IMR-90 (cell line): ENCODE data around the gene VASN. TPM values are rescaled to one million over a fixed set of nuclear protein-coding genes. Genes with fewer than 3 reads are reported as not detected.
"Not testable (repeated sequence)": the region's sequence is repeated elsewhere in the genome, so short reads cannot be mapped to it uniquely, and the experiment has no call there.

Experiments used
- ATAC-seq: fragments of 200-7000 bp; cut with Tn5 transposase; 2 replicates; pipeline ENCODE4 v1.9.1; 2020; ENCODE audit warnings: low read depth, mild to moderate bottlenecking, moderate library complexity
- BruUV-seq: library from RNA; stranded (reverse); fragments of 400-500 nt; replicated peaks from 2 replicates; lab custom pipeline; 2021; lab: Mats Ljungman, UMichigan
- CTCF ChIA-PET: fragments of 300-600 bp; formaldehyde crosslinking; extraction: SDS; loops from one replicate; lab custom pipeline; 2021; ENCODE audit warnings: antibody characterized with exemption; lab: Yijun Ruan, JAX
- POLR2A ChIA-PET: fragments of 300-600 bp; sonication (Branson Sonifier 250); formaldehyde crosslinking; loops from one replicate; lab custom pipeline; 2022; ENCODE audit warnings: antibody characterized with exemption; ENCODE audit not compliant: unreplicated experiment; lab: Charles Lee
- DNase-seq: peaks from one replicate; pipeline ENCODE4 v3.0.0; 2013
- H2AFZ ChIP-seq: replicated peaks from 2 replicates; pipeline ENCODE3; 2013; ENCODE audit warnings: low read length, mild to moderate bottlenecking; ENCODE audit not compliant: poor library complexity
- H2AK5ac ChIP-seq: 2 replicates; pipeline ENCODE4 v1.6.1; 2013; ENCODE audit warnings: low read depth, low read length, inconsistent platforms
- H2AK9ac ChIP-seq: replicated peaks from 2 replicates; pipeline ENCODE3; 2013; ENCODE audit warnings: mild to moderate bottlenecking, low read depth, low read length, moderate library complexity; ENCODE audit not compliant: poor library complexity
- H2BK120ac ChIP-seq: 2 replicates; pipeline ENCODE4 v1.6.1; 2013; ENCODE audit warnings: low read depth, low read length, inconsistent platforms
- H2BK15ac ChIP-seq: 3 replicates; pipeline ENCODE4 v1.6.1; 2013; ENCODE audit warnings: low read depth, low read length, inconsistent platforms
- H2BK20ac ChIP-seq: 2 replicates; pipeline ENCODE4 v1.6.1; 2013; ENCODE audit warnings: low read depth, mild to moderate bottlenecking, inconsistent platforms, low read length, moderate library complexity
- H2BK5ac ChIP-seq: 2 replicates; pipeline ENCODE4 v1.6.1; 2013; ENCODE audit warnings: mild to moderate bottlenecking, low read depth, low read length, inconsistent platforms; ENCODE audit not compliant: poor library complexity, severe bottlenecking
- H3K14ac ChIP-seq: replicated peaks from 2 replicates; pipeline ENCODE4 v1.6.1; 2013; ENCODE audit warnings: low read depth, low read length, inconsistent platforms
- H3K18ac ChIP-seq: 2 replicates; pipeline ENCODE4 v1.6.1; 2013; ENCODE audit warnings: low read depth, low read length, control low read depth
- H3K23ac ChIP-seq: 2 replicates; pipeline ENCODE4 v1.6.1; 2013; ENCODE audit warnings: low read depth, low read length, inconsistent platforms
- H3K27ac ChIP-seq: 2 replicates; pipeline ENCODE4 v1.5.1; 2013; ENCODE audit warnings: mild to moderate bottlenecking, control low read depth, low read length; ENCODE audit not compliant: insufficient read depth
- H3K27me3 ChIP-seq: 2 replicates; pipeline ENCODE4 v1.6.1; 2013; ENCODE audit warnings: low read length; ENCODE audit not compliant: control insufficient read depth, insufficient read depth
- H3K36me3 ChIP-seq: 2 replicates; pipeline ENCODE4 v1.6.1; 2013; ENCODE audit warnings: low read length, mixed read lengths; ENCODE audit not compliant: control insufficient read depth, insufficient read depth
- H3K4ac ChIP-seq: 2 replicates; pipeline ENCODE4 v1.6.1; 2013; ENCODE audit warnings: low read depth, low read length, inconsistent platforms
- H3K4me1 ChIP-seq: 2 replicates; pipeline ENCODE4 v1.6.1; 2013; ENCODE audit warnings: low read length, mixed read lengths; ENCODE audit not compliant: control insufficient read depth, insufficient read depth
- H3K4me2 ChIP-seq: 2 replicates; pipeline ENCODE4 v1.6.1; 2013; ENCODE audit warnings: low read depth, mild to moderate bottlenecking, control low read depth, low read length, moderate library complexity
- H3K4me3 ChIP-seq: 2 replicates; pipeline ENCODE4 v1.5.1; 2013; ENCODE audit warnings: low read depth, mild to moderate bottlenecking, control low read depth, low read length, moderate library complexity; ENCODE audit not compliant: insufficient read depth
- H3K56ac ChIP-seq: 2 replicates; pipeline ENCODE4 v1.6.1; 2013; ENCODE audit warnings: low read length, inconsistent platforms; ENCODE audit not compliant: insufficient read depth; ENCODE audit errors: extremely low read depth
- H3K79me1 ChIP-seq, 2 experiments: 2 replicates each; pipeline ENCODE4 v1.6.1; 2013; ENCODE audit warnings: low read length in 2 of 2, inconsistent platforms in 1 of 2, low read depth in 1 of 2
- H3K9ac ChIP-seq: 2 replicates; pipeline ENCODE4 v1.6.1; 2013; ENCODE audit warnings: low read depth, low read length, control low read depth
- H3K9me1 ChIP-seq: 2 replicates; pipeline ENCODE4 v1.6.1; 2013; ENCODE audit warnings: low read length, inconsistent platforms; ENCODE audit not compliant: insufficient read depth
- H3K9me3 ChIP-seq: 2 replicates; pipeline ENCODE4 v1.6.1; 2013; ENCODE audit warnings: low read length; ENCODE audit not compliant: control insufficient read depth, insufficient read depth
- H4K20me1 ChIP-seq: 2 replicates; pipeline ENCODE4 v1.6.1; 2013; ENCODE audit warnings: low read length, inconsistent platforms; ENCODE audit not compliant: insufficient read depth
- H4K5ac ChIP-seq: 2 replicates; pipeline ENCODE4 v1.6.1; 2013; ENCODE audit warnings: mild to moderate bottlenecking, low read depth, low read length, control low read depth
- H4K8ac ChIP-seq, 2 experiments: 2 replicates each; pipeline ENCODE4 v1.6.1; 2013; ENCODE audit warnings: low read depth in 2 of 2, low read length in 2 of 2, control low read depth in 1 of 2, inconsistent platforms in 1 of 2
- H4K91ac ChIP-seq: 2 replicates; pipeline ENCODE4 v1.6.1; 2013; ENCODE audit warnings: low read depth, low read length, inconsistent platforms; ENCODE audit not compliant: insufficient read depth
- RCOR1 ChIP-seq: IDR thresholded peaks from 2 replicates; pipeline ENCODE4 v1.6.1; 2012; ENCODE audit warnings: mild to moderate bottlenecking, low read length, improper control_type of control experiment; ENCODE audit not compliant: insufficient replicate concordance
- SMC3 ChIP-seq: fragments of 150-350 bp; IDR thresholded peaks from 2 replicates; pipeline ENCODE4 v1.6.1; 2016; ENCODE audit warnings: low read depth, mild to moderate bottlenecking, antibody characterized with exemption, low read length, moderate library complexity
- WGBS, 2 experiments: methylation state at CpG; one replicate each; pipeline versions ENCODE4 v1.1.5 to v1.1.7; 2013; ENCODE audit warnings: missing lambda C conversion rate in 2 of 2; ENCODE audit not compliant: insufficient read length in 1 of 2; ENCODE audit errors: extremely low coverage in 2 of 2; 5-methylcytosine and 5-hydroxymethylcytosine counted together
- dilution Hi-C: fragments of 300-500 bp; cut with HindIII; formaldehyde crosslinking; loops from one replicate; pipeline ENCODE4 v1.14.3; 2018; ENCODE audit warnings: low sequenced_read_pairs; ENCODE audit not compliant: unreplicated experiment
- in situ Hi-C: fragments of 300-500 bp; cut with MboI; formaldehyde crosslinking; loops from 3 replicates; pipeline ENCODE4 v1.14.3; 2019; ENCODE audit warnings: low sequenced_read_pairs, inconsistent platforms, mixed read lengths
- intact Hi-C: fragments of 100-400 bp; cut with micrococcal nuclease; formaldehyde crosslinking; loops from 2 replicates; pipeline ENCODE4 v1.10.0; 2022
- polyA plus RNA-seq, 3 experiments: library from polyadenylated mRNA; depleted of rRNA; stranded (reverse); fragments of >200 nt; gene quantifications; 2 replicates each; pipeline ENCODE4 v1.2.3, GENCODE V29; 2012; ENCODE audit warnings: low replicate concordance in 1 of 3
- total RNA-seq: library from RNA; depleted of rRNA; stranded (reverse); fragments of >200 nt; gene quantifications from 2 replicates; pipeline ENCODE4 v1.2.3, GENCODE V29; 2012

The VASN gene
- total and polyA plus RNA-seq, 2 of the 4 experiments (the other 2 are of a cell fraction) = 9.3 to 87.2 TPM

DNA sequence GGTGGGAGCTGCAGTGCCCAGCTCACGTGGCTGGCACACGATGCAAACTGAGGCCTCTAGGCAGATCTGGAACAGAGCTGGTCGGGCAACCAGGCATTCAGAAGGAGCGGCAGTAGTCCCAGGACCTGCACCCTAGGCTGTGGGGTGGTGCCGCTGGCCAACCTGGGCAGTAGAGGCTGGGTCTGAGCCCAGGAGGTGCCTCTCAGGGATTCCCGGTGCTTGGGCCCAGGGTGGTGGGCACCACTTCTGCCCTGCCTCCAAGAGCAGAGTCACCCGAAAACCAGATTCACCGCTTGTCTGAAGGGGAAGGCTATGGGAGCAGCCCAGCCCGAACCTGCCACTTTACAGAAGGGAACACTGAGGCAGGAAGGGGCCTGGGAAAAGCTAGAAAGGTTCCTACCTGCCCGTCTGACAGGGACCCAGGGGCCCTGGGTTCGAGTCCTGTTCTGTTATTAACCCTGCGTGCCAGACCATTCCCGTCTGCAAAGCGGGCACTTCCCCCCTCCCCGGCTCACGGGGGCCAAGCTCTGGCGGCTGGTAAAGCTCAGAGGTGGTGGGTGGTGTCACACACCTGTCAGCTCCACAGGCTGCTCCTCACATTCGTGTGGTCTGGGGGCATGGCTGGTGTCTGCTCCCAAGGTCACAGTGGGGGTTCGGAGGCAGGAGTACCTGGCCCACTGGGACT, 38.9 kb upstream of the VASN start (continued):
- TF ChIP-seq SMC3 = no peak

- Histone ChIP-seq H4K91ac (no peak overlapping the region), H3K4me1 (peaks cover 13% of the 10 kb centered on the region), H3K9me1 (peaks cover 8% of the 10 kb centered on the region), H3K14ac (no peak overlapping the region), H2BK120ac (no peak overlapping the region), H3K4ac (no peak overlapping the region), H2AK9ac (no peak overlapping the region), H2BK20ac (no peak overlapping the region), H3K79me1 (peaks cover 12 to 68% of the 10 kb centered on the region in 2 experiments; a peak in 3 of 4 replicates), H3K36me3 (peaks cover 35% of the 10 kb centered on the region), H2BK5ac (no peak overlapping the region), H2BK15ac (no peak overlapping the region), H3K23ac (no peak overlapping the region), H3K18ac (no peak overlapping the region), H3K4me2 (no peak overlapping the region), H3K9me3 (no peaks in the 10 kb centered on the region), H3K4me3 (no peak overlapping the region), H4K5ac (no peak overlapping the region), H2AFZ (peak overlapping the region; percentile 58), H4K8ac (no peak overlapping the region), H3K56ac (no peak overlapping the region), H2AK5ac (no peak overlapping the region), H3K9ac (no peak overlapping the region), H4K20me1 (peaks cover 61% of the 10 kb centered on the region), H3K27ac (no peak overlapping the region), H3K27me3 (no peaks in the 10 kb centered on the region)
- ChIA-PET POLR2A (no interaction called here), CTCF (interaction anchor here (1.1 kb wide), 1 partner anchor 70 kb away, joined by 3 read pairs; no protein-coding TSS in a partner anchor)
- dilution Hi-C loops = no loop called here
- DNase-seq (no peak), ATAC-seq (no peak)
- intact Hi-C loops = loop anchor here (5.0 kb wide), 1 partner anchor 216 kb away; the partner anchor contains the start of gene ADCY9
- no TSS peak for BruUV-seq
- TF ChIP-seq SMC3 (no peak), RCOR1 (no peak)
- in situ Hi-C loops = loop anchor here (5.0 to 10.0 kb wide), 2 partner anchors 131 to 348 kb away; no protein-coding TSS in a partner anchor
- 80% methylated on average over 1 of the region's 9 CpGs; no CpG with 5 or more reads in 1 of the 2 experiments for WGBS, 2 experiments
Observed at GRCh38 chr16:4333308-4333638, 38.4 kb upstream of the VASN start.

DNA sequence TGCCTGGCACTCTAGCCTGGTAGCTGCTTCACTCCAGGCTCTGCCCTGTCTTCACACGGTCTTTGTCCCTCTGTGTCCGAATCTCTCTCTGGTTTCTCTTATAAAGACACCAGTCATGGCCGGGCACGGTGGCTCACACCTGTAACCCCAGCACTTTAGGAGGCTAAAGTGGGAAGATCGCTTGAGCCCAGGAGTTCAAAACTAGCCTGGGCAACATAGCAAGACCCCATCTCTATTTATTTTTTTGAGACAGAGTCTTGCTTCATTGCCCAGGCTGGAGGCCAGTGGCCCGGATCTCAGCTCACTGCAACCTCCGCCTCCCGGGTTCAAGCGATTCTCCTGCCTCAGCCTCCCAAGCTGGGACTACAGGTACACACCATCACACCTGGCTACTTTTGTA, 37.9 kb upstream of the VASN start:
- H3K9ac ChIP-seq, ATAC-seq, H3K27ac ChIP-seq, H3K4me2 ChIP-seq, H4K5ac ChIP-seq, POLR2A ChIA-PET, H2AK5ac ChIP-seq, H2BK5ac ChIP-seq, H3K4me3 ChIP-seq, BruUV-seq, CTCF ChIA-PET, H2BK120ac ChIP-seq, H3K14ac ChIP-seq, dilution Hi-C loops, H3K56ac ChIP-seq, H4K91ac ChIP-seq, DNase-seq, H2BK20ac ChIP-seq, H3K9me3 ChIP-seq, H3K27me3 ChIP-seq, H3K4ac ChIP-seq, H4K8ac ChIP-seq, H3K23ac ChIP-seq, H3K18ac ChIP-seq, H2BK15ac ChIP-seq, H2AK9ac ChIP-seq, H3K9me1 ChIP-seq, H3K4me1 ChIP-seq: not testable (repeated sequence)
- WGBS, 2 experiments = 95% methylated on average over 3 of the region's 9 CpGs; no CpG with 5 or more reads in 1 of the 2 experiments
- Histone ChIP-seq H4K20me1 (peaks cover 56% of the 10 kb centered on the region), H3K79me1 (peaks cover 12 to 66% of the 10 kb centered on the region in 2 experiments; a peak in 3 of 4 replicates), H2AFZ (peak overlapping the region; percentile 58), H3K36me3 (peaks cover 37% of the 10 kb centered on the region)
- intact Hi-C loops (loop anchor here (5.0 kb wide), 1 partner anchor 216 kb away; the partner anchor contains the start of gene ADCY9), in situ Hi-C loops (loop anchor here (5.0 to 10.0 kb wide), 2 partner anchors 131 to 349 kb away; no protein-coding TSS in a partner anchor)
